HepG2 (cell line): ENCODE results near the gene AKR1C2. TPM values are rescaled to one million over a fixed set of nuclear protein-coding genes. Genes with fewer than 3 reads are reported as not detected.

Experiments
- ASH2L ChIP-seq: fragments of 300-600, 200-600 bp; sonication (generic); IDR thresholded peaks from 2 replicates; pipeline ENCODE4 v1.7.0; 2017; ENCODE audit warnings: low read depth, mild to moderate bottlenecking, moderate library complexity, mixed read lengths, low read length; ENCODE audit not compliant: insufficient read length
- BCL6 ChIP-seq: IDR thresholded peaks from 2 replicates; pipeline ENCODE4 v1.6.1; 2016; ENCODE audit warnings: missing genetic modification reagents, missing compliant biosample characterization
- CEBPG ChIP-seq: IDR thresholded peaks from 2 replicates; pipeline ENCODE4 v1.6.1; 2016
- FOXA1 ChIP-seq, 2 experiments: fragments of 450-650 bp in 1 of 2; sonication (generic) in 1 of 2; formaldehyde crosslinking in 1 of 2; IDR thresholded peaks; 2 replicates each; pipeline versions ENCODE4 v1.4.0 to v1.6.1; 2016 to 2020; ENCODE audit warnings: missing genetic modification reagents in 1 of 2
- FOXP1 ChIP-seq, 2 experiments: fragments of 450-650 bp in 1 of 2; IDR thresholded peaks; 2 replicates each; pipeline ENCODE4 v1.6.1; 2017 to 2018; ENCODE audit warnings: antibody characterized with exemption in 1 of 2
- LCORL ChIP-seq, 2 experiments: fragments of 450-650 bp in 1 of 2; sonication (generic) in 1 of 2; formaldehyde crosslinking in 1 of 2; IDR thresholded peaks; 2 replicates each; pipeline versions ENCODE4 v1.5.0 to v1.6.1; 2017 to 2020; ENCODE audit warnings: antibody characterized with exemption in 1 of 2, missing genetic modification reagents in 1 of 2
- MTF1 ChIP-seq: sonication (generic); formaldehyde crosslinking; IDR thresholded peaks from 2 replicates; pipeline ENCODE4 v1.5.0; 2020; ENCODE audit warnings: missing genetic modification reagents
- NFE2L1 ChIP-seq: sonication (generic); formaldehyde crosslinking; IDR thresholded peaks from 2 replicates; pipeline ENCODE4 v1.4.0; 2020; ENCODE audit warnings: missing genetic modification reagents, mild to moderate bottlenecking, borderline replicate concordance
- PAF1 ChIP-seq: IDR thresholded peaks from 2 replicates; pipeline ENCODE4 v1.6.1; 2016; ENCODE audit warnings: missing genetic modification reagents, missing compliant biosample characterization
- RFX1 ChIP-seq: fragments of 450-650 bp; IDR thresholded peaks from 2 replicates; pipeline ENCODE4 v1.6.1; 2017
- ZNF546 ChIP-seq: sonication (generic); formaldehyde crosslinking; conservative IDR thresholded peaks from 2 replicates; pipeline ENCODE4 v1.8.1; 2023; ENCODE audit warnings: mild to moderate bottlenecking, missing genetic modification reagents
- polyA plus RNA-seq, 8 experiments: library from polyadenylated mRNA; depleted of rRNA in 3 of 8; stranded (reverse) in 7 of 8; unstranded in 1 of 8; fragments of >200 nt; fragmentation: Illumina TruSeq in 4 of 8; extraction: Trizol in 4 of 8; gene quantifications; 2 replicates each; pipeline versions ENCODE4 v1.2.1 to v1.2.3, GENCODE V29; 2011 to 2016; ENCODE audit warnings: low read depth in 4 of 8, missing spikeins in 1 of 8, mixed read lengths in 1 of 8; ENCODE audit not compliant: insufficient read depth in 1 of 8
- total RNA-seq, 5 experiments: library from RNA; depleted of rRNA; stranded (reverse); fragments of >200 nt; fragmentation: Illumina TruSeq; extraction: Trizol; gene quantifications; 2 replicates each; pipeline ENCODE4 v1.2.3, GENCODE V29; 2016; ENCODE audit warnings: low read depth in 1 of 5
- TF ChIP-seq, protein P1 (sequence below): sonication (generic); formaldehyde crosslinking; conservative IDR thresholded peaks from 2 replicates; pipeline ENCODE4 v1.4.0; 2020; ENCODE audit warnings: mild to moderate bottlenecking, missing genetic modification reagents, moderate library complexity
- TF ChIP-seq, protein P2 (sequence below): sonication (generic); formaldehyde crosslinking; IDR thresholded peaks from one replicate; pipeline ENCODE4 v1.5.1; 2020; ENCODE audit warnings: mild to moderate bottlenecking, missing genetic modification reagents; ENCODE audit errors: not compliant biosample characterization
- TF ChIP-seq, protein P3 (sequence below): IDR thresholded peaks from 2 replicates; pipeline ENCODE4 v1.6.1; 2016
- TF ChIP-seq, protein P4 (sequence below), 2 experiments: fragments of 450-650 bp in 1 of 2; sonication (generic) in 1 of 2; formaldehyde crosslinking; IDR thresholded peaks; 2 replicates each; pipeline versions ENCODE4 v1.5.0 to v1.8.0; 2020 to 2022; ENCODE audit warnings: mild to moderate bottlenecking in 1 of 2, missing genetic modification reagents in 1 of 2

AKR1C2 gene
- total and polyA plus RNA-seq, 2 of the 13 experiments (the other 11 are each of a cell fraction or from before 2014, with no cell fraction given): 140 to 900 TPM

DNA sequence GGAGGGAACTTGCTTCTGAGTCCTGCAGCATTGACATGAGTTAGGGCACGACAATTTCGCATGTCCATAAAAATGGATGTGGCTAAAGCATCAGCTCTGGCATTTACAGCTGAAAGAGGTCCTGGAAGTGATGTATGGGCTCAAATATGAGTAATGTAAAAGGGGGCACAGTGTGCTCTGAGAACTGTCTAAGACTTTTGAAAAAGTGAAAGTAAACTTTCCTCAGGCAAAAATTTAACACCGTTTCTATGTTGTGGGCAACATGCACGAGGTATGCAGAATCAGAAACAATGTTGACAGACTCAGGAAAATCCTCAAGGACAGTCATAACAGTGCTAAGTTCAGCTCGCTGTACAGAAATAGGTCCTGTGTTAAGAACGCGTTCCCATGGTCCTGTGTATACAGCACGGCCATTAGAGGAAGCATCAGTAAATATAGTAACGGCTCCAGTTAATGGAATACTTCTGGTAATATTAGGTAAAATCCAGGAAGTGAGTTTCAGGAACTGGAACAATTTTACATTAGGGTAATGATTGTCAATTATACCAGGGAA, 37.9 kb upstream of the AKR1C2 start (continued):
- TF ChIP-seq, protein P1, sequence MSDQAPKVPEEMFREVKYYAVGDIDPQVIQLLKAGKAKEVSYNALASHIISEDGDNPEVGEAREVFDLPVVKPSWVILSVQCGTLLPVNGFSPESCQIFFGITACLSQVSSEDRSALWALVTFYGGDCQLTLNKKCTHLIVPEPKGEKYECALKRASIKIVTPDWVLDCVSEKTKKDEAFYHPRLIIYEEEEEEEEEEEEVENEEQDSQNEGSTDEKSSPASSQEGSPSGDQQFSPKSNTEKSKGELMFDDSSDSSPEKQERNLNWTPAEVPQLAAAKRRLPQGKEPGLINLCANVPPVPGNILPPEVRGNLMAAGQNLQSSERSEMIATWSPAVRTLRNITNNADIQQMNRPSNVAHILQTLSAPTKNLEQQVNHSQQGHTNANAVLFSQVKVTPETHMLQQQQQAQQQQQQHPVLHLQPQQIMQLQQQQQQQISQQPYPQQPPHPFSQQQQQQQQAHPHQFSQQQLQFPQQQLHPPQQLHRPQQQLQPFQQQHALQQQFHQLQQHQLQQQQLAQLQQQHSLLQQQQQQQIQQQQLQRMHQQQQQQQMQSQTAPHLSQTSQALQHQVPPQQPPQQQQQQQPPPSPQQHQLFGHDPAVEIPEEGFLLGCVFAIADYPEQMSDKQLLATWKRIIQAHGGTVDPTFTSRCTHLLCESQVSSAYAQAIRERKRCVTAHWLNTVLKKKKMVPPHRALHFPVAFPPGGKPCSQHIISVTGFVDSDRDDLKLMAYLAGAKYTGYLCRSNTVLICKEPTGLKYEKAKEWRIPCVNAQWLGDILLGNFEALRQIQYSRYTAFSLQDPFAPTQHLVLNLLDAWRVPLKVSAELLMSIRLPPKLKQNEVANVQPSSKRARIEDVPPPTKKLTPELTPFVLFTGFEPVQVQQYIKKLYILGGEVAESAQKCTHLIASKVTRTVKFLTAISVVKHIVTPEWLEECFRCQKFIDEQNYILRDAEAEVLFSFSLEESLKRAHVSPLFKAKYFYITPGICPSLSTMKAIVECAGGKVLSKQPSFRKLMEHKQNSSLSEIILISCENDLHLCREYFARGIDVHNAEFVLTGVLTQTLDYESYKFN (CRISPR knock-in tag): peak; percentile 77
- TF ChIP-seq PAF1 (CRISPR knock-in tag): no peak
- TF ChIP-seq FOXA1 (IDR thresholded peaks at IDR 0.05): no peak
- TF ChIP-seq FOXA1 (CRISPR knock-in tag; IDR thresholded peaks at IDR 0.05): peak; percentile 70; the same call in 1 of the 2 replicates
- TF ChIP-seq LCORL (IDR thresholded peaks at IDR 0.05): no peak
- 0 out of 2 replicates have a peak, but pooled peaks have one; percentile 28 for TF ChIP-seq LCORL (CRISPR knock-in tag; IDR thresholded peaks at IDR 0.05)
- TF ChIP-seq, protein P2, sequence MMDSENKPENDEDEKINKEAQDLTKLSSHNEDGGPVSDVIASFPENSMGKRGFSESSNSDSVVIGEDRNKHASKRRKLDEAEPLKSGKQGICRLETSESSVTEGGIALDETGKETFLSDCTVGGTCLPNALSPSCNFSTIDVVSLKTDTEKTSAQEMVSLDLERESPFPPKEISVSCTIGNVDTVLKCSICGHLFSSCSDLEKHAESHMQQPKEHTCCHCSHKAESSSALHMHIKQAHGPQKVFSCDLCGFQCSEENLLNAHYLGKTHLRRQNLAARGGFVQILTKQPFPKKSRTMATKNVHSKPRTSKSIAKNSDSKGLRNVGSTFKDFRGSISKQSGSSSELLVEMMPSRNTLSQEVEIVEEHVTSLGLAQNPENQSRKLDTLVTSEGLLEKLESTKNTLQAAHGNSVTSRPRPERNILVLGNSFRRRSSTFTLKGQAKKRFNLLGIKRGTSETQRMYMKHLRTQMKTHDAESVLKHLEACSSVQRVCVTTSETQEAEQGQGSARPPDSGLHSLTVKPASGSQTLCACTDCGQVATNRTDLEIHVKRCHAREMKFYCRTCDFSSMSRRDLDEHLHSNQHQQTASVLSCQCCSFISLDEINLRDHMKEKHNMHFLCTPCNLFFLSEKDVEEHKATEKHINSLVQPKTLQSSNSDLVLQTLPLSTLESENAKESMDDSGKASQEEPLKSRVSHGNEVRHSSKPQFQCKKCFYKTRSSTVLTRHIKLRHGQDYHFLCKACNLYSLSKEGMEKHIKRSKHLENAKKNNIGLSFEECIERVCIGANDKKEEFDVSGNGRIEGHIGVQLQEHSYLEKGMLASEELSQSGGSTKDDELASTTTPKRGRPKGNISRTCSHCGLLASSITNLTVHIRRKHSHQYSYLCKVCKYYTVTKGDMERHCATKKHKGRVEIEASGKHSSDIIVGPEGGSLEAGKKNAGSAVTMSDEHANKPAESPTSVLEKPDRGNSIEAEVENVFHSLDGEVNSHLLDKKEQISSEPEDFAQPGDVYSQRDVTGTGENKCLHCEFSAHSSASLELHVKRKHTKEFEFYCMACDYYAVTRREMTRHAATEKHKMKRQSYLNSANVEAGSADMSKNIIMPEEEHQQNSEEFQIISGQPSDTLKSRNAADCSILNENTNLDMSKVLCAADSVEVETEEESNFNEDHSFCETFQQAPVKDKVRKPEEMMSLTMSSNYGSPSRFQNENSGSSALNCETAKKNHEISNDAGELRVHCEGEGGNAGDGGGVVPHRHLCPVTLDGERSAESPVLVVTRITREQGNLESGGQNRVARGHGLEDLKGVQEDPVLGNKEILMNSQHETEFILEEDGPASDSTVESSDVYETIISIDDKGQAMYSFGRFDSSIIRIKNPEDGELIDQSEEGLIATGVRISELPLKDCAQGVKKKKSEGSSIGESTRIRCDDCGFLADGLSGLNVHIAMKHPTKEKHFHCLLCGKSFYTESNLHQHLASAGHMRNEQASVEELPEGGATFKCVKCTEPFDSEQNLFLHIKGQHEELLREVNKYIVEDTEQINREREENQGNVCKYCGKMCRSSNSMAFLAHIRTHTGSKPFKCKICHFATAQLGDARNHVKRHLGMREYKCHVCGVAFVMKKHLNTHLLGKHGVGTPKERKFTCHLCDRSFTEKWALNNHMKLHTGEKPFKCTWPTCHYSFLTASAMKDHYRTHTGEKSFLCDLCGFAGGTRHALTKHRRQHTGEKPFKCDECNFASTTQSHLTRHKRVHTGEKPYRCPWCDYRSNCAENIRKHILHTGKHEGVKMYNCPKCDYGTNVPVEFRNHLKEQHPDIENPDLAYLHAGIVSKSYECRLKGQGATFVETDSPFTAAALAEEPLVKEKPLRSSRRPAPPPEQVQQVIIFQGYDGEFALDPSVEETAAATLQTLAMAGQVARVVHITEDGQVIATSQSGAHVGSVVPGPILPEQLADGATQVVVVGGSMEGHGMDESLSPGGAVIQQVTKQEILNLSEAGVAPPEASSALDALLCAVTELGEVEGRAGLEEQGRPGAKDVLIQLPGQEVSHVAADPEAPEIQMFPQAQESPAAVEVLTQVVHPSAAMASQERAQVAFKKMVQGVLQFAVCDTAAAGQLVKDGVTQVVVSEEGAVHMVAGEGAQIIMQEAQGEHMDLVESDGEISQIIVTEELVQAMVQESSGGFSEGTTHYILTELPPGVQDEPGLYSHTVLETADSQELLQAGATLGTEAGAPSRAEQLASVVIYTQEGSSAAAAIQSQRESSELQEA (CRISPR knock-in tag): no peak
- TF ChIP-seq BCL6 (CRISPR knock-in tag): peak; percentile 75
- TF ChIP-seq ZNF546 (CRISPR knock-in tag): no peak
- no peak for TF ChIP-seq MTF1 (CRISPR knock-in tag)
- TF ChIP-seq RFX1: peak; percentile 34; the same call in 1 of the 2 replicates
- TF ChIP-seq CEBPG: 0 out of 2 replicates have a peak, but pooled peaks have one; percentile 34
- TF ChIP-seq, protein P3, sequence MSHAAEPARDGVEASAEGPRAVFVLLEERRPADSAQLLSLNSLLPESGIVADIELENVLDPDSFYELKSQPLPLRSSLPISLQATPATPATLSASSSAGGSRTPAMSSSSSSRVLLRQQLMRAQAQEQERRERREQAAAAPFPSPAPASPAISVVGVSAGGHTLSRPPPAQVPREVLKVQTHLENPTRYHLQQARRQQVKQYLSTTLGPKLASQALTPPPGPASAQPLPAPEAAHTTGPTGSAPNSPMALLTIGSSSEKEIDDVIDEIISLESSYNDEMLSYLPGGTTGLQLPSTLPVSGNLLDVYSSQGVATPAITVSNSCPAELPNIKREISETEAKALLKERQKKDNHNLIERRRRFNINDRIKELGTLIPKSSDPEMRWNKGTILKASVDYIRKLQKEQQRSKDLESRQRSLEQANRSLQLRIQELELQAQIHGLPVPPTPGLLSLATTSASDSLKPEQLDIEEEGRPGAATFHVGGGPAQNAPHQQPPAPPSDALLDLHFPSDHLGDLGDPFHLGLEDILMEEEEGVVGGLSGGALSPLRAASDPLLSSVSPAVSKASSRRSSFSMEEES (CRISPR knock-in tag): 0 out of 2 replicates have a peak, but pooled peaks have one; percentile 22
- peak; percentile 30 for TF ChIP-seq ASH2L
- TF ChIP-seq, protein P4, sequence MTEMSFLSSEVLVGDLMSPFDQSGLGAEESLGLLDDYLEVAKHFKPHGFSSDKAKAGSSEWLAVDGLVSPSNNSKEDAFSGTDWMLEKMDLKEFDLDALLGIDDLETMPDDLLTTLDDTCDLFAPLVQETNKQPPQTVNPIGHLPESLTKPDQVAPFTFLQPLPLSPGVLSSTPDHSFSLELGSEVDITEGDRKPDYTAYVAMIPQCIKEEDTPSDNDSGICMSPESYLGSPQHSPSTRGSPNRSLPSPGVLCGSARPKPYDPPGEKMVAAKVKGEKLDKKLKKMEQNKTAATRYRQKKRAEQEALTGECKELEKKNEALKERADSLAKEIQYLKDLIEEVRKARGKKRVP (CRISPR knock-in tag; IDR thresholded peaks at IDR 0.05): peak in 1 of 2 experiments; percentile 27; a peak in 1 of 4 replicates
- no peak for TF ChIP-seq NFE2L1 (CRISPR knock-in tag)
- TF ChIP-seq FOXP1 (IDR thresholded peaks at IDR 0.05): no peak
- peak; percentile 71 for TF ChIP-seq FOXP1 (CRISPR knock-in tag; IDR thresholded peaks at IDR 0.05)
